Measurements from ENCODE around the gene SLC45A1. TPM values are rescaled to one million over a fixed set of nuclear protein-coding genes. Genes with fewer than 3 reads are reported as not detected.

SLC45A1 gene
- total RNA-seq, 1 donor from 2014 or later = 1.8 TPM

DNA sequence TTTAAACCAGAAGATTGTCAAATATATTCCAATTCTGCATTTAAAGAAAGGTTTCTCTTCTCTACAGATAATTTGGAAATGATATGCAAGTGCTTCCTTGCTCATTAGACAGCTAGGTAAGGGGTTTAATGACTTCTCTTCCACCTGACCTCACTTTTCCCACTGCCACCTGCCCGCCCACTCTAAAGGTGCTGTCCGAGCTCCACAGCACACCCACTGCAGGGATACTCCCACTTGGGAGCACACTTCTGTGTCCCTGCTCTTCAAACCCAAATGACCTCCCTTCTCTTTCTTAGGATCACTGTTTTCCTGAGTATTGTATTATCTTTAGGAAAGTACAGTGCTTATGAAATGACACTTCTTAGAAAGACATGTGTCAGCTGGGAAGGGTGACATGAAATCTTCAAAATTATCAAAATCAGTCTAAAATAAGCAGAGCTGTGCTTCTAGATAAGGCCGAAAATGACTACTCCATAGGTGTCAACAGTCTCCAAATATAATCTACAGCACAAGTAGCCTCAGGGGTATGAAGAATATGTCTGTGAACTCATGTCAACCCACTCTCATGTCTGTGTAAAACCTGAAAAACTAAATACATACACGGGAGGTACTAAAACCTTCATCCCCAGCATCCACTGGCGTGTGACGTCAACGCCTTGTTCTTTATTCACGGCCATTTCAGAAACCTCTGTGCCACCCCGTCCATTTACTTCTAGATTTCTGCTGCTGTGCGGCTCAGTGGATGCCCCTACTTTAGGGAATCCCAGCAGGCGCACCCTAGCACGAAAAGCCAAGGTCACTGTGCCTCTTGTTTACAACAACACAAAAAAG is 71.0 kb downstream of the SLC45A1 start:
- peak overlapping the region; percentile 89 for H3K27ac ChIP-seq (replicated peaks)
- H3K36me3 ChIP-seq = peaks cover 5% of the 10 kb centered on the region
- no peak for DNase-seq
- H3K4me1 ChIP-seq = peaks cover 97% of the 10 kb centered on the region
- no peak overlapping the region for H3K4me3 ChIP-seq
- intact Hi-C loops (cut with micrococcal nuclease) = no loop called here
- TF ChIP-seq, protein P1, sequence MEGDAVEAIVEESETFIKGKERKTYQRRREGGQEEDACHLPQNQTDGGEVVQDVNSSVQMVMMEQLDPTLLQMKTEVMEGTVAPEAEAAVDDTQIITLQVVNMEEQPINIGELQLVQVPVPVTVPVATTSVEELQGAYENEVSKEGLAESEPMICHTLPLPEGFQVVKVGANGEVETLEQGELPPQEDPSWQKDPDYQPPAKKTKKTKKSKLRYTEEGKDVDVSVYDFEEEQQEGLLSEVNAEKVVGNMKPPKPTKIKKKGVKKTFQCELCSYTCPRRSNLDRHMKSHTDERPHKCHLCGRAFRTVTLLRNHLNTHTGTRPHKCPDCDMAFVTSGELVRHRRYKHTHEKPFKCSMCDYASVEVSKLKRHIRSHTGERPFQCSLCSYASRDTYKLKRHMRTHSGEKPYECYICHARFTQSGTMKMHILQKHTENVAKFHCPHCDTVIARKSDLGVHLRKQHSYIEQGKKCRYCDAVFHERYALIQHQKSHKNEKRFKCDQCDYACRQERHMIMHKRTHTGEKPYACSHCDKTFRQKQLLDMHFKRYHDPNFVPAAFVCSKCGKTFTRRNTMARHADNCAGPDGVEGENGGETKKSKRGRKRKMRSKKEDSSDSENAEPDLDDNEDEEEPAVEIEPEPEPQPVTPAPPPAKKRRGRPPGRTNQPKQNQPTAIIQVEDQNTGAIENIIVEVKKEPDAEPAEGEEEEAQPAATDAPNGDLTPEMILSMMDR (IDR thresholded peaks at IDR 0.05; ENCODE audit: borderline replicate concordance) = no peak
- no peaks in the 10 kb centered on the region for H3K27me3 ChIP-seq (ENCODE audit: low read depth)
- no peaks in the 10 kb centered on the region for H3K9me3 ChIP-seq (replicated peaks)

DNA sequence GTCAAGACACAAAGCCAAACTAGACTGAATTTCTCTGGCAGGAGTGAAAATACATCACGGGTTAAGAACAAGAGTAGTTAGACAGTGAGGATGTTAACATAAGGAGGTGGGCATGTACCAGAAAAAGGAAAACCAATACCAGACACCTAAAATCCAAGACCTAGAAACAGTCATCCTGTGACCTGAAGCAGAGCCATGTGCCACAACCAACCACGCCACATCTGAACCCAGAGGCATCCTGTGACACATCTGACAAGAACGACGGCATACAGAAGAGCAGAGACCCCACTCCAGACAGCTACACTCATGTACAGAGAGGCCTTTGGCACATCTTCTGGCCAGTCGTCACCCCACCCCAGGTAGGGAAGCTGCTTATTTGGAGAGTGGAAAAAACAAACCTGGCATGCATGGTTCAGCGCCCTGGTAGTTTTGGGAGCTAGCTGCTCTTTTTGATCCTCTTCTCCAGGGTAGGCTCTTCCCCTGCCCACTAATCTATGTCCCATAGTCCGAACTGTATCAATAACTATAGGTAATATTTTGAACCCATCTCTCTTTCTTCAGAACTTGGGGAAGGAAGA is 72.1 kb downstream of the SLC45A1 start:
- TF ChIP-seq, protein P1 (IDR thresholded peaks at IDR 0.05; ENCODE audit: borderline replicate concordance) = no peak
- H3K36me3 ChIP-seq = peaks cover 5% of the 10 kb centered on the region
- intact Hi-C loops (cut with micrococcal nuclease) = no loop called here
- peak overlapping the region; percentile 89 for H3K27ac ChIP-seq (replicated peaks)
- no peaks in the 10 kb centered on the region for H3K9me3 ChIP-seq (replicated peaks)
- no peak overlapping the region for H3K4me3 ChIP-seq
- no peaks in the 10 kb centered on the region for H3K27me3 ChIP-seq (ENCODE audit: low read depth)
- DNase-seq = no peak
- H3K4me1 ChIP-seq = peaks cover 97% of the 10 kb centered on the region

DNA sequence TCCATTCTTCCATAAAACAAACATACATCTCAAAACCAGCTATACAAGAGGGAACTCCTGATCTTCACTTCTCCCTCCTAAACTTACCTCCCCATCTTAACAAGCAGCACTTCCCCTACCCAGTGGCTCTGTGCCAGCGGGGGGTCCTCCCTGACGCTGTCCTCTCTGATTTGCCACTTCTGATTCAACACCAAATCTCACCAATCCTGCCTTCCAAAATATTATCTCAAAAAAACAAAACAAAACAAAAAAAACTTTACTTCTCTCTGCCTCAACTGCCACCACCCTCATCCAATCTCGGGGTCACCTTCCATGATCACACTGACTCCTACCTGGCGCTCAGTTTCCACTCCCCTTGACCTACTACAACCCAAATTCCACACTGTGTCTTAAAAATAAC is 72.8 kb downstream of the SLC45A1 start:
- peak overlapping the region; percentile 89 for H3K27ac ChIP-seq (replicated peaks)
- no peaks in the 10 kb centered on the region for H3K9me3 ChIP-seq (replicated peaks)
- DNase-seq = no peak
- peaks cover 97% of the 10 kb centered on the region for H3K4me1 ChIP-seq
- no peaks in the 10 kb centered on the region for H3K27me3 ChIP-seq (ENCODE audit: low read depth)
- intact Hi-C loops (cut with micrococcal nuclease) = no loop called here
- peaks cover 5% of the 10 kb centered on the region for H3K36me3 ChIP-seq
- TF ChIP-seq, protein P1 (IDR thresholded peaks at IDR 0.05; ENCODE audit: borderline replicate concordance) = no peak
- no peak overlapping the region for H3K4me3 ChIP-seq

DNA sequence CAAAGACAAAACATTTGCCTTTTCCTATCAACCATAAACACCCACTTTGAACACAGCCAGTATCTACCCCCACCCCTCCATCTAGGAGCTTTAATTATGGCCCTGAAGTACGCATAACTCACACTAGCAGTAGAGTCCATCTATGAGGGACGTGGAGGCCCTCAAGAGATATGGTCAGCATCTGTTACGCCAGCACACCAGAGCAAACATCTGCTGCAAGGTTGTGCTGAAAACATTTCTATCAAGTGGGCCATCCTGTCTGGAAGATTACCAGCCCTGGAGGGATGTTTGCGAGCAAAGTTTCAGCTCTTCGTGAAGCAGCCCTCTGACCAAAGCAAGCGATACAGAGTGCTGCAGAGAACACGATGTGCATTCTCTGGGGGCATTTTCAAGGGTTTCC is 74.6 kb downstream of the SLC45A1 start:
- Histone ChIP-seq H3K36me3 (peaks cover 5% of the 10 kb centered on the region), H3K27ac (replicated peaks) (peak overlapping the region; percentile 89), H3K9me3 (replicated peaks) (no peaks in the 10 kb centered on the region), H3K4me3 (no peak overlapping the region), H3K4me1 (peaks cover 98% of the 10 kb centered on the region), H3K27me3 (ENCODE audit: low read depth) (no peaks in the 10 kb centered on the region)
- intact Hi-C loops (cut with micrococcal nuclease) = no loop called here
- TF ChIP-seq, protein P1 (IDR thresholded peaks at IDR 0.05; ENCODE audit: borderline replicate concordance) = no peak
- DNase-seq = no peak

Measured in left ventricle myocardium inferior (tissue), 1 donor.